HepG2 (cell line): Measurements from ENCODE around the gene CASS4. TPM values are rescaled to one million over a fixed set of nuclear protein-coding genes. Genes with fewer than 3 reads are reported as not detected.

Source experiments
- ATAC-seq: fragments of 200-7000 bp; cut with Tn5 transposase; 3 replicates; pipeline ENCODE4 v1.9.1; 2020; ENCODE audit warnings: mild to moderate bottlenecking, moderate library complexity
- BruUV-seq: library from RNA; stranded (reverse); fragments of 400-500 nt; replicated peaks from 2 replicates; lab custom pipeline; 2021; lab: Mats Ljungman, UMichigan
- CTCF ChIA-PET: fragments of 300-600 bp; formaldehyde crosslinking; extraction: SDS; loops from one replicate; lab custom pipeline; 2021; ENCODE audit warnings: low total read pairs, inconsistent platforms, low intra/inter-chr PET ratio; lab: Yijun Ruan, JAX
- POLR2A ChIA-PET: fragments of 350-600 bp; sonication (Branson Sonifier 250); formaldehyde crosslinking; loops from one replicate; lab custom pipeline; 2020; ENCODE audit warnings: antibody characterized with exemption, inconsistent platforms; lab: Yijun Ruan, JAX
- DNase-seq: peaks from one replicate; pipeline ENCODE4 v3.0.0-alpha.2; 2015; ENCODE audit warnings: low spot score
- FAIRE-seq: peaks from 3 replicates; lab custom pipeline; 2011; peaks lifted over from hg19 to GRCh38; lab: Jason Lieb, UNC
- H2AFZ ChIP-seq: one replicate; pipeline ENCODE4 v1.6.1; 2011; ENCODE audit warnings: low read length, inconsistent platforms
- H3K27ac ChIP-seq: fragments of 300-600 bp; 3 replicates; pipeline ENCODE4 v1.8.0; 2011; ENCODE audit warnings: mixed run types, mild to moderate bottlenecking, mixed read lengths, low read length, inconsistent platforms; ENCODE audit not compliant: insufficient read depth; ENCODE audit errors: extremely low read length
- H3K27me3 ChIP-seq, 2 experiments: fragments of 200-600 bp in 1 of 2; 2 replicates in 1 of 2; 3 replicates in 1 of 2; pipeline versions ENCODE4 v1.6.0 to v1.8.0; 2011; ENCODE audit warnings: low read length in 2 of 2, mild to moderate bottlenecking in 2 of 2, moderate library complexity in 2 of 2, inconsistent platforms in 1 of 2; ENCODE audit not compliant: insufficient read depth in 2 of 2, control insufficient read depth in 1 of 2
- H3K36me3 ChIP-seq, 2 experiments: fragments of 200-600 bp in 1 of 2; replicated peaks in 1 of 2; 2 replicates in 1 of 2; 3 replicates in 1 of 2; pipeline versions ENCODE4 v1.5.1 to v1.8.0; 2011; ENCODE audit warnings: low read length in 2 of 2, inconsistent platforms in 1 of 2; ENCODE audit not compliant: insufficient read depth in 2 of 2, control insufficient read depth in 1 of 2
- H3K4me1 ChIP-seq: 2 replicates; pipeline ENCODE4 v1.5.1; 2012; ENCODE audit warnings: low read length, inconsistent platforms; ENCODE audit not compliant: insufficient read depth
- H3K4me2 ChIP-seq: 2 replicates; pipeline ENCODE4 v1.6.0; 2011; ENCODE audit warnings: low read depth, low read length, inconsistent platforms
- H3K4me3 ChIP-seq, 3 experiments: fragments of 200-600 bp in 1 of 3; sonication (generic), shearing (Covaris generic) in 1 of 3; replicated peaks in 1 of 3; 2 replicates each; pipeline ENCODE4 v1.5.1; 2011 to 2016; ENCODE audit warnings: low read length in 3 of 3, inconsistent platforms in 2 of 3, low read depth in 2 of 3, mild to moderate bottlenecking in 2 of 3, control low read depth in 1 of 3, mixed read lengths in 1 of 3; ENCODE audit not compliant: insufficient read depth in 1 of 3
- H3K79me2 ChIP-seq: one replicate; pipeline ENCODE4 v1.6.1; 2011; ENCODE audit warnings: low read length, inconsistent platforms; ENCODE audit not compliant: insufficient read depth
- H3K9ac ChIP-seq: 2 replicates; pipeline ENCODE4 v1.6.0; 2011; ENCODE audit warnings: mild to moderate bottlenecking, low read depth, low read length, inconsistent platforms; ENCODE audit not compliant: insufficient read depth
- H3K9me3 ChIP-seq: 2 replicates; pipeline ENCODE4 v1.5.1; 2012; ENCODE audit warnings: mild to moderate bottlenecking, low read length
- H4K20me1 ChIP-seq: 2 replicates; pipeline ENCODE4 v1.6.0; 2011; ENCODE audit warnings: inconsistent platforms, mild to moderate bottlenecking, low read length, moderate library complexity; ENCODE audit not compliant: insufficient read depth
- AKAP8 ChIP-seq: sonication (generic); formaldehyde crosslinking; IDR thresholded peaks from 2 replicates; pipeline ENCODE4 v1.5.1; 2020; ENCODE audit warnings: mild to moderate bottlenecking, missing genetic modification reagents
- CBFB ChIP-seq: sonication (generic); formaldehyde crosslinking; IDR thresholded peaks from 2 replicates; pipeline ENCODE4 v1.4.0; 2020; ENCODE audit warnings: missing genetic modification reagents
- EEA1 ChIP-seq: sonication (generic); formaldehyde crosslinking; IDR thresholded peaks from 2 replicates; pipeline ENCODE4 v1.5.1; 2020; ENCODE audit warnings: mild to moderate bottlenecking, missing genetic modification reagents, borderline replicate concordance
- IRF2 ChIP-seq: IDR thresholded peaks from 2 replicates; pipeline ENCODE4 v1.6.1; 2018; ENCODE audit warnings: missing genetic modification reagents, missing compliant biosample characterization
- KMT2A ChIP-seq: sonication (generic); formaldehyde crosslinking; IDR thresholded peaks from 2 replicates; pipeline ENCODE4 v1.4.0; 2020; ENCODE audit warnings: missing genetic modification reagents
- MIER3 ChIP-seq: IDR thresholded peaks from 2 replicates; pipeline ENCODE4 v1.6.1; 2016; ENCODE audit warnings: missing compliant biosample characterization, borderline replicate concordance
- NR2F2 ChIP-seq: IDR thresholded peaks from 2 replicates; pipeline ENCODE4 v1.6.1; 2012; ENCODE audit warnings: low read depth, inconsistent platforms, borderline replicate concordance
- RARA ChIP-seq: IDR thresholded peaks from 2 replicates; pipeline ENCODE4 v1.6.1; 2016; ENCODE audit warnings: missing genetic modification reagents, missing compliant biosample characterization
- RBM22 ChIP-seq: fragments of 200-400 bp; formaldehyde crosslinking; optimal IDR thresholded peaks from 2 replicates; pipeline ENCODE3; 2017; ENCODE audit warnings: mild to moderate bottlenecking, low read length, moderate library complexity
- RFXAP ChIP-seq: sonication (generic); formaldehyde crosslinking; IDR thresholded peaks from 2 replicates; pipeline ENCODE4 v1.4.0; 2020; ENCODE audit warnings: missing genetic modification reagents, borderline replicate concordance
- STAG1 ChIP-seq: sonication (generic); formaldehyde crosslinking; IDR thresholded peaks from 2 replicates; pipeline ENCODE4 v1.4.0; 2020; ENCODE audit warnings: missing genetic modification reagents
- TEAD3 ChIP-seq: optimal IDR thresholded peaks from 2 replicates; pipeline ENCODE3; 2016; ENCODE audit warnings: borderline replicate concordance
- ZNF234 ChIP-seq: sonication (generic); formaldehyde crosslinking; conservative IDR thresholded peaks from 2 replicates; pipeline ENCODE4 v1.5.1; 2020; ENCODE audit warnings: mild to moderate bottlenecking, missing genetic modification reagents
- ZNF562 ChIP-seq: sonication (generic); formaldehyde crosslinking; IDR thresholded peaks from 2 replicates; pipeline ENCODE4 v1.8.0; 2022; ENCODE audit warnings: missing genetic modification reagents, borderline replicate concordance
- ZNF570 ChIP-seq: sonication (generic); formaldehyde crosslinking; IDR thresholded peaks from 2 replicates; pipeline ENCODE4 v1.4.0; 2020; ENCODE audit warnings: mild to moderate bottlenecking, missing genetic modification reagents, borderline replicate concordance
- ZNF687 ChIP-seq: sonication (generic); formaldehyde crosslinking; IDR thresholded peaks from 2 replicates; pipeline ENCODE4 v1.5.1; 2020; ENCODE audit warnings: mild to moderate bottlenecking, missing genetic modification reagents, moderate library complexity
- WGBS: methylation state at CpG from one replicate; pipeline ENCODE4 v1.1.6; 2017; ENCODE audit warnings: low lambda C conversion rate; 5-methylcytosine and 5-hydroxymethylcytosine counted together
- in situ Hi-C: cut with HindIII; loops from 2 replicates; pipeline ENCODE4 v1.10.0; 2017; ENCODE audit warnings: low pct_unique_long_range_greater_than_20kb; ENCODE audit not compliant: extremely low pct_ligation_motif_present
- intact Hi-C: fragments of 100-400 bp; cut with micrococcal nuclease; formaldehyde crosslinking; loops from one replicate; pipeline ENCODE4 v1.10.0; 2022; ENCODE audit not compliant: unreplicated experiment
- polyA plus RNA-seq, 8 experiments: library from polyadenylated mRNA; depleted of rRNA in 3 of 8; stranded (reverse) in 7 of 8; unstranded in 1 of 8; fragments of >200 nt; fragmentation: Illumina TruSeq in 4 of 8; extraction: Trizol in 4 of 8; gene quantifications; 2 replicates each; pipeline versions ENCODE4 v1.2.1 to v1.2.3, GENCODE V29; 2011 to 2016; ENCODE audit warnings: low read depth in 4 of 8, missing spikeins in 1 of 8, mixed read lengths in 1 of 8; ENCODE audit not compliant: insufficient read depth in 1 of 8
- total RNA-seq, 5 experiments: library from RNA; depleted of rRNA; stranded (reverse); fragments of >200 nt; fragmentation: Illumina TruSeq; extraction: Trizol; gene quantifications; 2 replicates each; pipeline ENCODE4 v1.2.3, GENCODE V29; 2016; ENCODE audit warnings: low read depth in 1 of 5
- TF ChIP-seq, protein P1 (sequence below): sonication (generic); formaldehyde crosslinking; IDR thresholded peaks from 2 replicates; pipeline ENCODE4 v1.5.0; 2020; ENCODE audit warnings: missing genetic modification reagents
- TF ChIP-seq, protein P2 (sequence below): sonication (generic); formaldehyde crosslinking; IDR thresholded peaks from 2 replicates; pipeline ENCODE4 v1.5.0; 2020; ENCODE audit warnings: missing genetic modification reagents

The CASS4 gene
- total and polyA plus RNA-seq, 2 of the 13 experiments (the other 11 are each of a cell fraction or from before 2014, with no cell fraction given): 0.17 to 0.49 TPM

DNA sequence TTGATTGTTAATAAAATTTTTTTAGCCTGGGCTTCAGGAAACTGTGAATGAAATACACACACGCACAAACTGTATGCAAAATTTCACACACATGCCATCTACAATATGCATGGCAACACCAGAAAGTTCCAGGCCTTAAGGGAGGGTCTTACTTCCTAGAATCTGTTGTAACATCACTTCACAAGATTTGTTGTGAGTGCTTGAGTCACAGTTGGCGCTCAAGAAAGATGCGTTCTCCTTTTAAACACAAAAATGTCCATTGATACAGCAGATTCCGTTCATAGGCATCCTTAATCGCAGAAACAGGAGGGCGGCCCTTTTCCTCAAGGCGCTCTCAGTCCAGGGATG lies 55.9 kb downstream of the CASS4 start:
- H3K4me3 ChIP-seq: peak overlapping the region; percentile 90 to 97 (median 96)
- ATAC-seq (peak; percentile 9), DNase-seq (no peak), FAIRE-seq (no peak)
- H4K20me1 ChIP-seq: no peaks in the 10 kb centered on the region
- BruUV-seq: TSS peak; percentile 86
- H3K9me3 ChIP-seq: no peaks in the 10 kb centered on the region
- H2AFZ ChIP-seq: peak overlapping the region; percentile 87
- H3K4me2 ChIP-seq: peak overlapping the region; percentile 97
- ChIA-PET POLR2A (interaction anchor here (1.7 kb wide), 2 partner anchors 56 to 76 kb away, joined by 9 to 11 read pairs; partner anchors contain the start of genes AURKA, CASS4 and CSTF1), CTCF (no interaction called here)
- in situ Hi-C loops: no loop called here
- intact Hi-C loops: loop anchor here (1.0 to 2.0 kb wide), 2 partner anchors 68 to 75 kb away; partner anchors contain the start of genes AURKA and CSTF1
- WGBS: 3% methylated on average over 7 of the region's 7 CpGs
- peak overlapping the region; percentile 17 for H3K27ac ChIP-seq
- no peaks in the 10 kb centered on the region; a peak in 2 of 5 replicates for H3K27me3 ChIP-seq
- H3K9ac ChIP-seq: peak overlapping the region; percentile 85
- peaks cover 2 to 7% of the 10 kb centered on the region in 2 experiments; a peak in 3 of 5 replicates for H3K36me3 ChIP-seq
- H3K79me2 ChIP-seq: peaks cover 22% of the 10 kb centered on the region
- peaks cover 29% of the 10 kb centered on the region for H3K4me1 ChIP-seq
- TF ChIP-seq NR2F2 (no peak), ZNF687 (no peak), ZNF562 (CRISPR knock-in tag) (no peak), STAG1 (CRISPR knock-in tag) (no peak), KMT2A (CRISPR knock-in tag) (no peak), ZNF234 (no peak), EEA1 (no peak), AKAP8 (no peak), RFXAP (CRISPR knock-in tag) (no peak), TEAD3 (CRISPR knock-in tag) (no peak), CBFB (CRISPR knock-in tag) (no peak), RBM22 (no peak), MIER3 (CRISPR knock-in tag) (no peak), IRF2 (CRISPR knock-in tag) (no peak), ZNF570 (CRISPR knock-in tag) (0 out of 2 replicates have a peak, but pooled peaks have one; percentile 8), RARA (no peak)
- TF ChIP-seq, protein P1, sequence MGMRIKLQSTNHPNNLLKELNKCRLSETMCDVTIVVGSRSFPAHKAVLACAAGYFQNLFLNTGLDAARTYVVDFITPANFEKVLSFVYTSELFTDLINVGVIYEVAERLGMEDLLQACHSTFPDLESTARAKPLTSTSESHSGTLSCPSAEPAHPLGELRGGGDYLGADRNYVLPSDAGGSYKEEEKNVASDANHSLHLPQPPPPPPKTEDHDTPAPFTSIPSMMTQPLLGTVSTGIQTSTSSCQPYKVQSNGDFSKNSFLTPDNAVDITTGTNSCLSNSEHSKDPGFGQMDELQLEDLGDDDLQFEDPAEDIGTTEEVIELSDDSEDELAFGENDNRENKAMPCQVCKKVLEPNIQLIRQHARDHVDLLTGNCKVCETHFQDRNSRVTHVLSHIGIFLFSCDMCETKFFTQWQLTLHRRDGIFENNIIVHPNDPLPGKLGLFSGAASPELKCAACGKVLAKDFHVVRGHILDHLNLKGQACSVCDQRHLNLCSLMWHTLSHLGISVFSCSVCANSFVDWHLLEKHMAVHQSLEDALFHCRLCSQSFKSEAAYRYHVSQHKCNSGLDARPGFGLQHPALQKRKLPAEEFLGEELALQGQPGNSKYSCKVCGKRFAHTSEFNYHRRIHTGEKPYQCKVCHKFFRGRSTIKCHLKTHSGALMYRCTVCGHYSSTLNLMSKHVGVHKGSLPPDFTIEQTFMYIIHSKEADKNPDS: no peak
- TF ChIP-seq, protein P2, sequence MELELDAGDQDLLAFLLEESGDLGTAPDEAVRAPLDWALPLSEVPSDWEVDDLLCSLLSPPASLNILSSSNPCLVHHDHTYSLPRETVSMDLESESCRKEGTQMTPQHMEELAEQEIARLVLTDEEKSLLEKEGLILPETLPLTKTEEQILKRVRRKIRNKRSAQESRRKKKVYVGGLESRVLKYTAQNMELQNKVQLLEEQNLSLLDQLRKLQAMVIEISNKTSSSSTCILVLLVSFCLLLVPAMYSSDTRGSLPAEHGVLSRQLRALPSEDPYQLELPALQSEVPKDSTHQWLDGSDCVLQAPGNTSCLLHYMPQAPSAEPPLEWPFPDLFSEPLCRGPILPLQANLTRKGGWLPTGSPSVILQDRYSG (CRISPR knock-in tag): 0 out of 2 replicates have a peak, but pooled peaks have one; percentile 2
